ENCODE measurements around the gene FAM114A1.

GRCh38 chr4:38958453-38959190, 91.0 kb downstream of the FAM114A1 start:
- TF ChIP-seq, protein P1, sequence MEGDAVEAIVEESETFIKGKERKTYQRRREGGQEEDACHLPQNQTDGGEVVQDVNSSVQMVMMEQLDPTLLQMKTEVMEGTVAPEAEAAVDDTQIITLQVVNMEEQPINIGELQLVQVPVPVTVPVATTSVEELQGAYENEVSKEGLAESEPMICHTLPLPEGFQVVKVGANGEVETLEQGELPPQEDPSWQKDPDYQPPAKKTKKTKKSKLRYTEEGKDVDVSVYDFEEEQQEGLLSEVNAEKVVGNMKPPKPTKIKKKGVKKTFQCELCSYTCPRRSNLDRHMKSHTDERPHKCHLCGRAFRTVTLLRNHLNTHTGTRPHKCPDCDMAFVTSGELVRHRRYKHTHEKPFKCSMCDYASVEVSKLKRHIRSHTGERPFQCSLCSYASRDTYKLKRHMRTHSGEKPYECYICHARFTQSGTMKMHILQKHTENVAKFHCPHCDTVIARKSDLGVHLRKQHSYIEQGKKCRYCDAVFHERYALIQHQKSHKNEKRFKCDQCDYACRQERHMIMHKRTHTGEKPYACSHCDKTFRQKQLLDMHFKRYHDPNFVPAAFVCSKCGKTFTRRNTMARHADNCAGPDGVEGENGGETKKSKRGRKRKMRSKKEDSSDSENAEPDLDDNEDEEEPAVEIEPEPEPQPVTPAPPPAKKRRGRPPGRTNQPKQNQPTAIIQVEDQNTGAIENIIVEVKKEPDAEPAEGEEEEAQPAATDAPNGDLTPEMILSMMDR (IDR thresholded peaks at IDR 0.05; ENCODE audit: low read depth, low read length, poor library complexity, severe bottlenecking): no peak
- no peak for TF ChIP-seq EZH2phosphoT487 (IDR thresholded peaks at IDR 0.05; ENCODE audit: borderline replicate concordance, low read length)

All from DOHH2 (cell line).